ENCODE data around the gene HOXC10. TPM values are rescaled to one million over a fixed set of nuclear protein-coding genes. Genes with fewer than 3 reads are reported as not detected.

The HOXC10 gene
- total and polyA plus RNA-seq, 12 donors: 0.34 to 4.5 (median 1.5) TPM; not detected in 3

- TF ChIP-seq CTCF (IDR thresholded peaks at IDR 0.05) (no peak), POLR2A (IDR thresholded peaks at IDR 0.05) (no peak)
- H3K4me1 ChIP-seq (replicated peaks in 1 of 2): peaks cover 2 to 5% of the 10 kb centered on the region in 2 donors
- H3K27ac ChIP-seq: peak overlapping the region in 3 of 5 donors; percentile 52 to 77 (median 74)
- intact Hi-C loops (cut with DNase I): no loop called here
- H3K27me3 ChIP-seq: no peaks in the 10 kb centered on the region
- DNase-seq: no peak
- no peaks in the 10 kb centered on the region for H3K9me3 ChIP-seq (replicated peaks in 1 of 3)
- H3K36me3 ChIP-seq (replicated peaks in 1 of 2): no peaks in the 10 kb centered on the region
- H3K4me3 ChIP-seq: no peak overlapping the region
- WGBS, 4 donors: 44 to 69% (median 48%) methylated on average over 27 to 36 of the region's 36 CpGs
Measured at GRCh38 chr12:54014377-54015017, 29.6 kb downstream of the HOXC10 start.

- Histone ChIP-seq H3K4me3 (no peak overlapping the region), H3K9me3 (replicated peaks in 1 of 3) (no peaks in the 10 kb centered on the region), H3K4me1 (replicated peaks in 1 of 2) (peaks cover 7 to 8% of the 10 kb centered on the region in 2 donors), H3K27me3 (no peaks in the 10 kb centered on the region), H3K36me3 (replicated peaks in 1 of 2) (no peaks in the 10 kb centered on the region), H3K27ac (peak overlapping the region in 2 of 5 donors; percentile 5 to 95)
- no peak for TF ChIP-seq CTCF (IDR thresholded peaks at IDR 0.05)
- TF ChIP-seq POLR2A (IDR thresholded peaks at IDR 0.05): no peak
- DNase-seq: no peak
- WGBS, 4 donors: 58 to 73% (median 62%) methylated on average over 23 of the region's 23 CpGs
- intact Hi-C loops (cut with DNase I): no loop called here
Measured at GRCh38 chr12:54015018-54015931, 30.3 kb downstream of the HOXC10 start.

- H3K27me3 ChIP-seq: no peaks in the 10 kb centered on the region
- TF ChIP-seq POLR2A (IDR thresholded peaks at IDR 0.05) (no peak), CTCF (IDR thresholded peaks at IDR 0.05) (no peak)
- no peak for DNase-seq
- intact Hi-C loops (cut with DNase I): no loop called here
- 29 to 46% (median 38%) methylated on average over 3 of the region's 3 CpGs for WGBS, 4 donors
- H3K4me3 ChIP-seq: peak overlapping the region in 2 of 4 donors; percentile 46 to 73
- H3K36me3 ChIP-seq (replicated peaks in 1 of 2): no peaks in the 10 kb centered on the region
- no peaks in the 10 kb centered on the region for H3K9me3 ChIP-seq (replicated peaks in 1 of 3)
- H3K4me1 ChIP-seq (replicated peaks in 1 of 2): peaks cover 11 to 15% of the 10 kb centered on the region in 2 donors
- peak overlapping the region in 4 of 5 donors; percentile 86 to 96 (median 93) for H3K27ac ChIP-seq
Measured at GRCh38 chr12:54016051-54016450, 31.1 kb downstream of the HOXC10 start.

GRCh38 chr12:54016478-54016964, 31.6 kb downstream of the HOXC10 start:
- peak overlapping the region in 4 of 5 donors; percentile 86 to 96 (median 93) for H3K27ac ChIP-seq
- 3 to 5% (median 3%) methylated on average over 25 of the region's 25 CpGs for WGBS, 4 donors

More at GRCh38 chr12:54016478-54016964, 31.6 kb downstream of the HOXC10 start:
- DNase-seq: peak; percentile 18 to 76 (median 56)
- peak overlapping the region in 2 of 4 donors; percentile 46 to 73 for H3K4me3 ChIP-seq
- H3K9me3 ChIP-seq (replicated peaks in 1 of 3): no peaks in the 10 kb centered on the region
- H3K27me3 ChIP-seq: no peaks in the 10 kb centered on the region
- H3K4me1 ChIP-seq (replicated peaks in 1 of 2): peaks cover 11 to 15% of the 10 kb centered on the region in 2 donors
- no peaks in the 10 kb centered on the region for H3K36me3 ChIP-seq (replicated peaks in 1 of 2)
- intact Hi-C loops (cut with DNase I): no loop called here
- no peak for TF ChIP-seq CTCF (IDR thresholded peaks at IDR 0.05)

Measured in adrenal gland (tissue), 12 donors.